GM13976 (cell line): ENCODE data around the gene FOXA3.

Experiments
- DNase-seq: peaks from one replicate; pipeline ENCODE4 v3.0.0; 2012; ENCODE audit warnings: low spot score
- CTCF ChIP-seq: IDR thresholded peaks from 2 replicates; pipeline ENCODE4 v1.5.1; 2012; ENCODE audit warnings: borderline replicate concordance, mild to moderate bottlenecking; ENCODE audit not compliant: insufficient read depth; ENCODE audit errors: extremely low read depth, missing control alignments, control extremely low read depth
- in situ Hi-C: fragments of 300-500 bp; cut with MboI; formaldehyde crosslinking; loops from one replicate; pipeline ENCODE4 v1.12.0; 2022; ENCODE audit warnings: low sequenced_read_pairs, mixed read lengths, inconsistent platforms; ENCODE audit not compliant: unreplicated experiment

Gene FOXA3

DNA sequence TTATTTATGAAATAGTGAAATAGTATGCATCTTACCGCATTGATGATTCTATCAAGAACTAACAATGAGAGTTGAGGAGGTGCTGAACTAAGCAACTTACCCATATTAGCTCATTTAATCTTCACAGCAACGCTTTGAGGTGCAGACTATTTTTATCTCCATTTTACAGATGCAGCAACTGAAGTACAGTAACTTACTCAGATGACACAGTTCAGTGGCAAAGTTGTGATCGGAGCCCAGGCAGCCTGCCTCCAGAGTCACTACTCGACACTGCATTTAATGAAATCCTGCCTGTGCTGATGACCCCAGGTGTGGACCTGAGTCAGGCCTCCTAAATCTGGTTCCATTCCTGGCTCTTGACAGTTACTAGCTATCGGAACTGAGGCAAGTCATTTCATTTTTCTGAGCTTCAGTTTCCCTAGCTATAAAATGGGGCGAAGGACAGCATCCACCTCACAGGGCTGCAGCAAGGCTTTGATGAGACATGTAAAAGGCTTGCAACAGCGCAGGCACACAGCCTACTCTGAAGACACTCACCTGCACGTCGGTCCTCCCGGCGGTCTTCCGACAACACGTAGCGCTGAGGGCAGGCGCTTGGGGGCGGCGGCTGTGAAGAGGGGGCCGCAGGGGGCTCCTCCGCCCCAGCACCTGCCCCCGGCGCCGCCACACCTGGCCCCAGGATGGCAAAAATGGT is 36.8 kb downstream of the FOXA3 start:
- in situ Hi-C loops, result no loop called here
- TF ChIP-seq CTCF, result no peak
- DNase-seq, result no peak

GRCh38 chr19:45901432-45901911 is 37.3 kb downstream of the FOXA3 start:
- in situ Hi-C loops, result no loop called here
- no peak for TF ChIP-seq CTCF
- peak; percentile 50 for DNase-seq

DNA sequence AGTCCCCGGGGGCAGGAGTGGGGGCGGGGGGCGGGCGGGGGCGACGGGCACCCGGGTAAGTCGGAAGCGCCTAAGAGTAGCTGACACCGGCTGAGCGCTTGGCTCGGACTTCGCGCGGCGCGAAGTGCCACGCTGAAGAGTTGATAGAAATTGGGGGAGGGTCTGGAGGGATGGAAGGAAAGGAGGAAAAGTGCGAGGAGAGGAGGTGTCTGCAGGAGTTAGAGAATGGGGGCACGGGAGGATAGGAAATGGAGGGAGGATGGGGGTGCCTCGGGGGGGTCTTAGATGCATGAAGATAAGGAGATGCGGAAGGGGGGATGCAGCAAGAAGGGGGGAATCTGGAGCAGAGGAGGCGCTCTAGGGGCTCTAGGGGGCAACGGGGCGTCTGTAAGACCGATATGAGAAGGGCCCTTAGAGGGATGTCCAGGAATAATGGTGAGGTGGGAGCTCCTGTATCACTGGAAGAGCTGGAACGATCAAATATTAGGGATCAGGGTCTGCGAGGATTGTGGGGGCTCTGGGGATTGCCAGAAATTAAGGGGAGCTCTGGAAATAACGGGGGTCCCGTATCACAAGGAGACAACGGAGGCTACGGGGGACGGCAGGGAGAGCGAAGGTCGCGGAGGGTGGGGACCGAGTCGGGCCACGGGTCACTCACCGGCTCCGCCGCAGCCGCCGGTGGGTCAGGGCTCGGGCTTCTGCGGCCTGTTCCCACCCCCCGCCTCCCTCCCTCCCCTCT is 38.0 kb downstream of the FOXA3 start, which contains the start of gene MYPOP:
Gene MYPOP, minus strand, starts transcription at position 702 of the 739 bp plus-strand sequence. CDS start 840 bp downstream, outside the sequence.
- in situ Hi-C loops, result no loop called here
- no peak for TF ChIP-seq CTCF
- DNase-seq, result peak; percentile 50

DNA sequence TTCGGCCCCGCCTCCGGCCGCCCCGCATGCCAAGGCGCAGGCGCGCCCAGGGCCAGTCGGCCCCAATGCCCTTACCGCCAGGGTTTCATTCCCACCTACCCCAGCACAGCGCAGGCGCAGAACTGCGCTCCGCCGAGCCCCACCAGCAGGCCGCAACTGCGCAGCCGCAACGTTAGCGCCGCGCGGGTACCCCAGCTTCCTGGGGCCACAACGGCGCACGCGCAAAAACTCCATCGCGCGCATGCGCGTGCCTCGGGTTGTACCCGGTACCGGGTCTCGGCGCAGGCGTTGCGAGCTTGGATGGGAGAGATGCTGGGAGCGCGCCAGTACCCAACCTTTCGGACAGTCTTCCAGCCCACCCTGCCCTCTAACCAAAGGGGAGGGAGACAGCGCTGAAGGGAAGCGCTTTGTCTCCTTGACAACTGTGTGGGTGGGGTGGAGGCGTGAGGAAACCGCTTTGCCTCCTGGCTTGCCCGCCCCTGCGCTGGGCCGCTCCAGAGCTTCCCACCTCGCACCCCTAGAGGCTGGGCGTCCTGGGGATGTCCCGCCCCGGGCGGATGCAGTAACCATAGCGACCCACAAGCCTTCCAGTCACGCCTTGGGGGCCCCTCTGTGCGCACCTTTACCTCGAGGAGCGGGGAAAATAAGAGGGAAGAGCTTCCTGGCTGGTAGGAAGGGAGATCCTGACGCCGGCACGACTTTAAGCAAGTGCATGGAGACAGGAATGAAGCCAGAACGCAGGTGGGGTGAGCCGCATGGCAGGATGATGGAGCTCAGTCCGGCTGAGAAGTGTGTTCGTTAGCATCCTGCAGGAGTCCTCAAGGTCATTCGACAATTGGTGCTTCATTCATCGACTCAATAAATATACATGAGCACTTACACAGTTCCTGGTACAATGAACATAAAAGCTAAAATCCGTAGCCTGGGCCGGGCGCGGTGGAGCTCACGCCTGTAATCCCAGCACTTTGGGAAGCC is 38.8 kb downstream of the FOXA3 start:
- no peak for TF ChIP-seq CTCF
- in situ Hi-C loops, result no loop called here
- peak; percentile 100 for DNase-seq

DNA sequence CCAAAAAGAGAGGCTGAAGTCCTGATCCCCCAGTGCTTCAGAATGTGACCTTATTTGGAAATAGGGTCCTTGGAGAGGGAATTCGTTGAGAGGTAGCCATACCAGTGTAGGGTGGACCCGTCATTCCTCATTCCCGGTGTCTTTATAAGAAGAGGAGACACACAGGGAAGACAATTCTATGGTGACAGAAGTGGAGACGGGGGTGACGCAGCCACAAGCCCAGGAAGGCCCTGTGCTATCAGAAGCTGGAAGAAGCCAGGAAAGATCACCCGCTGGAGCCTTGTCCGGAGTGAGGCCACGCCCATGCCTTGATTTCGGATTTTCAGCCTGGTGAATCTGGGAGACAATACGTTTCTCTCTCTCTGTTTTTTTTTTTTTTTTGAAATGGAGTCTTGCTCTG is 40.9 kb downstream of the FOXA3 start:
- no peak for DNase-seq
- in situ Hi-C loops, result no loop called here
- no peak for TF ChIP-seq CTCF

DNA sequence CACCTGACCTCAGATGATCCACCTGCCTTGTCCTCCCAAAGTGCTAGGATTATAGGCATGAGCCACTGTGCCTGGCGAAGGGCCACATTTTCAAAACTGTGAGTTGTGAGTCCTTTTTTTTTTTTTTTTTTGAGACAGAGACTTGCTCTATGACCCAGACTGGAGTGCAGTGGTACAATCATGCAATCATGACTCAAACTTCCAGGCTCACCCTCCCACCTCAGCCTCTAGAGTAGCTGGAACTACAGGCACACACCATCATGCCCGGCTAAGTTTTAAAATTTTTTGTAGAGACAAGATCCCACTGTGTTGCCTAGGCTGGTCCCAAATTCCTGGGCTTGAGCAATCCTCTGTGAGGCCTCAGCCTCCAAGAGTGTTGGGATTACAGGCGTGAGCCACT is 42.1 kb downstream of the FOXA3 start:
- no peak for TF ChIP-seq CTCF
- in situ Hi-C loops, result no loop called here
- DNase-seq, result no peak
